ENCODE measurements around the gene COL8A1.

- TF ChIP-seq REST (IDR thresholded peaks at IDR 0.05; ENCODE audit: low read depth, low read length) (no peak), NFYB (IDR thresholded peaks at IDR 0.05; ENCODE audit: insufficient read depth, low read depth, low read length) (no peak), MEF2A (IDR thresholded peaks at IDR 0.05; ENCODE audit: insufficient read depth, low read depth, low read length) (no peak), CEBPB (IDR thresholded peaks at IDR 0.05; ENCODE audit: borderline replicate concordance in 1 of 2, low read depth in 2 of 2, low read length in 2 of 2) (no peak), ZNF274 (IDR thresholded peaks at IDR 0.05; ENCODE audit: insufficient read depth, insufficient read length) (no peak), SRF (IDR thresholded peaks at IDR 0.05; ENCODE audit: low read depth in 2 of 2, low read length in 2 of 2) (no peak), ESRRA (IDR thresholded peaks at IDR 0.05; ENCODE audit: low read length) (no peak), CTCF (IDR thresholded peaks at IDR 0.05 in 2 of 3, conservative IDR thresholded peaks at IDR 0.05 in 1 of 3; ENCODE audit: control insufficient read depth in 2 of 3, extremely low read depth in 1 of 3, insufficient read depth in 1 of 3, low read depth in 3 of 3, low read length in 3 of 3) (no peak), POU2F2 (IDR thresholded peaks at IDR 0.05; ENCODE audit: borderline replicate concordance, low read depth, low read length) (no peak), POLR2AphosphoS5 (IDR thresholded peaks at IDR 0.05; ENCODE audit: low read length) (no peak), ATF3 (IDR thresholded peaks at IDR 0.05; ENCODE audit: borderline replicate concordance, extremely low read depth, low read depth, low read length) (no peak)
Measured at GRCh38 chr3:99620976-99621375, 17.4 kb upstream of the COL8A1 start.

Measured in GM12878 (cell line).